ENCODE measurements around the gene AUP1.

AUP1 gene

GRCh38 chr2:74481961-74482800 is 47.3 kb downstream of the AUP1 start:
- Histone ChIP-seq H3K9me3 (ENCODE audit: control insufficient read depth, insufficient read depth, low read length) (no peaks in the 10 kb centered on the region), H3K9ac (ENCODE audit: low read depth, low read length) (peak overlapping the region; percentile 87), H3K4me1 (ENCODE audit: control insufficient read depth, insufficient read depth, low read length) (no peaks in the 10 kb centered on the region), H3K36me3 (ENCODE audit: control insufficient read depth, insufficient read depth, low read length) (peaks cover 6% of the 10 kb centered on the region), H3K27me3 (ENCODE audit: control insufficient read depth, insufficient read depth, low read length) (no peaks in the 10 kb centered on the region), H3K4me3 (ENCODE audit: low read depth, low read length) (peak overlapping the region; percentile 99)

DNA sequence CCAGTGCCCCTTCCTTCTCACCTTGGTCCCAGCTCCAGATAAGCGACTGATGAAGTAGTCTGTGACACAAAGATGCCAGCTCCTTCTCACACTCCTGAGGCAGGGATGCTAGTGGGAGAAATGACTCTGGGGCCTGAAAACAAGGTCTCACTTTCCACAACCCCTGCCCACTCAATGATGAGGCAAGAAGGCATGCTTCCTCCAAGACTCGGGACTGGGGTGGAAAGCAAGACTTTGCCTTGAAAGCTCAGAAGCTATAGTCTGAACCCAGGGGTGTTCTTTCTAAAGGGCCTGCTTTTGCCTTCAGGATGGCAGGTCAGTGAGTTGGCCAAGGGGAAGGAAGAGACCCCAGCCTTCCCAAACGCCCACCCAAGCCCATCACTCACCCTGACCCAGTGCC is 48.1 kb downstream of the AUP1 start:
- H3K9me3 ChIP-seq (ENCODE audit: control insufficient read depth, insufficient read depth, low read length), result no peaks in the 10 kb centered on the region
- no peaks in the 10 kb centered on the region for H3K4me1 ChIP-seq (ENCODE audit: control insufficient read depth, insufficient read depth, low read length)
- H3K36me3 ChIP-seq (ENCODE audit: control insufficient read depth, insufficient read depth, low read length), result peaks cover 6% of the 10 kb centered on the region
- H3K4me3 ChIP-seq (ENCODE audit: low read depth, low read length), result peak overlapping the region; percentile 99
- peak overlapping the region; percentile 87 for H3K9ac ChIP-seq (ENCODE audit: low read depth, low read length)
- H3K27me3 ChIP-seq (ENCODE audit: control insufficient read depth, insufficient read depth, low read length), result no peaks in the 10 kb centered on the region
